GM06990 (cell line): Measurements from ENCODE around the gene H6PD.

ENCODE experiments used
- DNase-seq: peaks from one replicate; pipeline ENCODE4 v3.0.0-alpha.2; 2011; ENCODE audit not compliant: insufficient read length; ENCODE audit errors: extremely low read depth
- H3K27me3 ChIP-seq: replicated peaks from 2 replicates; pipeline ENCODE4 v1.6.0; 2011; ENCODE audit warnings: low read length; ENCODE audit not compliant: control insufficient read depth, insufficient read depth
- H3K36me3 ChIP-seq: 2 replicates; pipeline ENCODE4 v1.5.1; 2011; ENCODE audit warnings: low read length; ENCODE audit not compliant: control insufficient read depth, insufficient read depth
- H3K4me3 ChIP-seq: replicated peaks from 2 replicates; pipeline ENCODE4 v1.5.1; 2011; ENCODE audit warnings: low read depth, mild to moderate bottlenecking, control low read depth, low read length
- CTCF ChIP-seq: IDR thresholded peaks from 2 replicates; pipeline ENCODE4 v1.5.1; 2011; ENCODE audit warnings: low read length, control low read depth, mild to moderate bottlenecking, inconsistent platforms; ENCODE audit not compliant: insufficient read depth, poor library complexity, severe bottlenecking

H6PD gene

GRCh38 chr1:9262096-9262986 is 27.8 kb downstream of the H6PD start:
- peaks cover 5% of the 10 kb centered on the region for H3K36me3 ChIP-seq
- DNase-seq = no peak
- H3K27me3 ChIP-seq = no peaks in the 10 kb centered on the region
- no peak overlapping the region for H3K4me3 ChIP-seq
- TF ChIP-seq CTCF = no peak

GRCh38 chr1:9263276-9263855 is 28.8 kb downstream of the H6PD start:
- no peak for TF ChIP-seq CTCF
- DNase-seq = no peak

DNA sequence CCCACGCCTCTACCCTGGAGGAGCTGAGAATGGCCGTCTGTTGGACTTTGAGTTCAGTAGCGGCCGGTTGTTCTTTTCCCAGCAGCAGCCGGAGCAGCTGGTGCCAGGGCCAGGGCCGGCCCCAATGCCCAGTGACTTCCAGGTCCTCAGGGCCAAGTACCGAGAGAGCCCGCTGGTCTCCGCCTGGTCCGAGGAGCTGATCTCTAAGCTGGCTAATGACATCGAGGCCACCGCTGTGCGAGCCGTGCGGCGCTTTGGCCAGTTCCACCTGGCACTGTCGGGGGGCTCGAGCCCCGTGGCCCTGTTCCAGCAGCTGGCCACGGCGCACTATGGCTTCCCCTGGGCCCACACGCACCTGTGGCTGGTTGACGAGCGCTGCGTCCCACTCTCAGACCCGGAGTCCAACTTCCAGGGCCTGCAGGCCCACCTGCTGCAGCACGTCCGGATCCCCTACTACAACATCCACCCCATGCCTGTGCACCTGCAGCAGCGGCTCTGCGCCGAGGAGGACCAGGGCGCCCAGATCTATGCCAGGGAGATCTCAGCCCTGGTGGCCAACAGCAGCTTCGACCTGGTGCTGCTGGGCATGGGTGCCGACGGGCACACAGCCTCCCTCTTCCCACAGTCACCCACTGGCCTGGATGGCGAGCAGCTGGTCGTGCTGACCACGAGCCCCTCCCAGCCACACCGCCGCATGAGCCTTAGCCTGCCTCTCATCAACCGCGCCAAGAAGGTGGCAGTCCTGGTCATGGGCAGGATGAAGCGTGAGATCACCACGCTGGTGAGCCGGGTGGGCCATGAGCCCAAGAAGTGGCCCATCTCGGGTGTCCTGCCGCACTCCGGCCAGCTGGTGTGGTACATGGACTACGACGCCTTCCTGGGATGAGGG is 29.7 kb downstream of the H6PD start:
- no peak for DNase-seq

More at GRCh38 chr1:9263276-9263855, 28.8 kb downstream of the H6PD start:
- Histone ChIP-seq H3K36me3 (peaks cover 5% of the 10 kb centered on the region), H3K4me3 (no peak overlapping the region), H3K27me3 (no peaks in the 10 kb centered on the region)

DNA sequence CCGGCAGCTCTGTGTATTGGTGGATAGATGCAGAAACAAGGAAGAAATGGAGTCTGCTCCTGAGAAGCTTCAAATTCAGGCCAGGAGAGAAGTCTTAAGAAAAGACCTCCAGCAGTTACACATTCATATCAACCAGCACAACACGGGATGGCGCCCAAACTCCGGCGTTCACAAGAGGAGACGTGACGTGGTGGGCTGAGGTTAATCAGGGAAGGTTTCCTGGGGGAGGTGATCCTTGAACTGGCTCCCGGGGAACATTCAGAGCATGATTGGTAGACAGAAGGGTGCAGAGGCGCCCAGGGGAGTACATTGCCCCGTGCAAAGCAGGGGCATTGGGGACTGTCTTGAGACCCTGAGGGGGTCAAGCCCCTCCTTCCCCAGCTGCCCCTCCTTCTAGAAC is 30.5 kb downstream of the H6PD start:
- DNase-seq = no peak
- Histone ChIP-seq H3K36me3 (peaks cover 5% of the 10 kb centered on the region), H3K4me3 (no peak overlapping the region), H3K27me3 (no peaks in the 10 kb centered on the region)
- TF ChIP-seq CTCF = no peak

More for the DNA sequence above, 29.7 kb downstream of the H6PD start:
- no peak for TF ChIP-seq CTCF
- Histone ChIP-seq H3K27me3 (no peaks in the 10 kb centered on the region), H3K36me3 (peaks cover 5% of the 10 kb centered on the region), H3K4me3 (no peak overlapping the region)

- Histone ChIP-seq H3K27me3 (no peaks in the 10 kb centered on the region), H3K36me3 (peaks cover 5% of the 10 kb centered on the region), H3K4me3 (no peak overlapping the region)
- DNase-seq = no peak
- TF ChIP-seq CTCF = no peak
Observed at GRCh38 chr1:9265968-9266367, 31.4 kb downstream of the H6PD start.
